K562 (cell line): ENCODE measurements around the gene CBR4. TPM values are rescaled to one million over a fixed set of nuclear protein-coding genes. Genes with fewer than 3 reads are reported as not detected.

Source experiments
- ATAC-seq: fragments of 200-7000 bp; cut with Tn5 transposase; 3 replicates; pipeline ENCODE4 v1.9.1; 2020; ENCODE audit warnings: moderate library complexity
- BruUV-seq: library from RNA; stranded (reverse); fragments of 400-500 nt; replicated peaks from 2 replicates; lab custom pipeline; 2021; lab: Mats Ljungman, UMichigan
- CTCF ChIA-PET: fragments of 300-600 bp; formaldehyde crosslinking; extraction: SDS; loops from one replicate; lab custom pipeline; 2021; ENCODE audit warnings: low intra/inter-chr PET ratio; lab: Yijun Ruan, JAX
- POLR2A ChIA-PET: fragments of 300-600, 350-650 bp; sonication (Branson Sonifier 250); formaldehyde crosslinking; extraction: SDS; loops from one replicate; lab custom pipeline; 2021; ENCODE audit warnings: antibody characterized with exemption, inconsistent platforms; lab: Yijun Ruan, JAX
- DNase-seq, 4 experiments: peaks; one replicate each; pipeline versions ENCODE4 v3.0.0 to v3.0.0-alpha.2; 2011 to 2018; ENCODE audit warnings: low spot score in 3 of 4, mixed read lengths in 3 of 4; ENCODE audit errors: extremely low read depth in 1 of 4
- FAIRE-seq: peaks from 2 replicates; lab custom pipeline; 2011; peaks lifted over from hg19 to GRCh38; lab: Jason Lieb, UNC
- H2AFZ ChIP-seq: 2 replicates; pipeline ENCODE4 v1.6.0; 2011; ENCODE audit warnings: low read depth, low read length, control low read depth, inconsistent platforms
- H3K27ac ChIP-seq: fragments of 200-600 bp; 3 replicates; pipeline ENCODE4 v1.8.0; 2011; ENCODE audit warnings: low read depth, mild to moderate bottlenecking, control low read depth, inconsistent platforms, low read length, moderate library complexity, mixed read lengths; ENCODE audit errors: extremely low read depth
- H3K27me3 ChIP-seq, 2 experiments: fragments of 300-600 bp in 1 of 2; 2 replicates in 1 of 2; 3 replicates in 1 of 2; pipeline versions ENCODE4 v1.6.0 to v1.8.0; 2011; ENCODE audit warnings: inconsistent platforms in 2 of 2, low read length in 2 of 2, mild to moderate bottlenecking in 1 of 2, mixed read lengths in 1 of 2, moderate library complexity in 1 of 2; ENCODE audit not compliant: control insufficient read depth in 2 of 2, insufficient read depth in 2 of 2
- H3K36me3 ChIP-seq: fragments of 300-600 bp; 3 replicates; pipeline ENCODE4 v1.8.0; 2011; ENCODE audit warnings: mild to moderate bottlenecking, low read length, inconsistent platforms; ENCODE audit not compliant: control insufficient read depth, insufficient read depth
- H3K4me1 ChIP-seq, 2 experiments: fragments of 200-600 bp in 1 of 2; replicated peaks in 1 of 2; 2 replicates in 1 of 2; 3 replicates in 1 of 2; pipeline versions ENCODE4 v1.5.1 to v1.8.0; 2011; ENCODE audit warnings: inconsistent platforms in 2 of 2, low read length in 2 of 2, mild to moderate bottlenecking in 1 of 2, mixed read lengths in 1 of 2, moderate library complexity in 1 of 2; ENCODE audit not compliant: control insufficient read depth in 2 of 2, insufficient read depth in 2 of 2
- H3K4me2 ChIP-seq: 2 replicates; pipeline ENCODE4 v1.6.1; 2011; ENCODE audit warnings: low read length, control low read depth, inconsistent platforms, mixed read lengths; ENCODE audit not compliant: insufficient read depth
- H3K4me3 ChIP-seq: fragments of 200-600 bp; sonication (generic), shearing (Covaris generic); 2 replicates; pipeline ENCODE4 v1.5.1; 2016; ENCODE audit warnings: control low read depth, inconsistent platforms
- H3K79me2 ChIP-seq: fragments of 200-600 bp; 3 replicates; pipeline ENCODE4 v1.8.0; 2011; ENCODE audit warnings: low read length, inconsistent platforms; ENCODE audit not compliant: control insufficient read depth, insufficient read depth
- H3K9ac ChIP-seq, 2 experiments: 2 replicates each; pipeline versions ENCODE4 v1.6.0 to v1.6.1; 2011; ENCODE audit warnings: low read depth in 2 of 2, low read length in 2 of 2, control low read depth in 1 of 2, inconsistent platforms in 1 of 2, mild to moderate bottlenecking in 1 of 2, mixed read lengths in 1 of 2; ENCODE audit not compliant: insufficient read depth in 1 of 2
- H3K9me1 ChIP-seq: one replicate; pipeline ENCODE4 v1.6.0; 2011; ENCODE audit warnings: inconsistent platforms, mild to moderate bottlenecking, low read length, moderate library complexity; ENCODE audit not compliant: control insufficient read depth, insufficient read depth
- H3K9me3 ChIP-seq: replicated peaks from 2 replicates; pipeline ENCODE4 v1.5.1; 2011; ENCODE audit warnings: low read depth, low read length, inconsistent platforms; ENCODE audit not compliant: control insufficient read depth, insufficient read depth
- H4K20me1 ChIP-seq: replicated peaks from 2 replicates; pipeline ENCODE4 v1.6.1; 2011; ENCODE audit warnings: low read length, inconsistent platforms, mixed read lengths; ENCODE audit not compliant: control insufficient read depth, insufficient read depth
- BRD4 ChIP-seq: fragments of 200-600 bp; sonication (generic); IDR thresholded peaks from 2 replicates; pipeline ENCODE4 v1.6.1; 2017; ENCODE audit warnings: inconsistent platforms
- HNRNPH1 ChIP-seq: fragments of 200-400 bp; formaldehyde crosslinking; optimal IDR thresholded peaks from 2 replicates; pipeline ENCODE3; 2017; ENCODE audit warnings: low read depth, mild to moderate bottlenecking, low read length, moderate library complexity
- ZNF695 ChIP-seq: fragments of 450-650 bp; formaldehyde crosslinking; IDR thresholded peaks from 2 replicates; pipeline ENCODE4 v1.4.0; 2020; ENCODE audit warnings: mild to moderate bottlenecking, moderate library complexity
- WGBS: fragments of 100-300 bp; shearing (Covaris generic); methylation state at CpG from one replicate; pipeline ENCODE4 v1.1.6; 2016; ENCODE audit warnings: low coverage, mixed read lengths; ENCODE audit not compliant: insufficient coverage; ENCODE audit errors: missing lambda C conversion rate; 5-methylcytosine and 5-hydroxymethylcytosine counted together
- in situ Hi-C: fragments of 300-500 bp; cut with MboI; formaldehyde crosslinking; loops from 4 replicates; pipeline ENCODE4 v1.15.0; 2018; ENCODE audit warnings: inconsistent platforms, mixed read lengths
- intact Hi-C: fragments of 100-400 bp; cut with micrococcal nuclease; formaldehyde crosslinking; loops from 2 replicates; pipeline ENCODE4 v1.14.2; 2022
- polyA plus RNA-seq, 8 experiments: library from polyadenylated mRNA; depleted of rRNA in 4 of 8; stranded (reverse) in 5 of 8; unstranded in 3 of 8; fragments of >200 nt; fragmentation: Nextera tagmentation in 2 of 8; fragmentation: Illumina TruSeq in 1 of 8; extraction: Ambion mirVana in 2 of 8; extraction: Trizol in 1 of 8; gene quantifications; 2 replicates each; pipeline versions ENCODE4 v1.2.1 to v1.2.3, GENCODE V29; 2011 to 2014; ENCODE audit warnings: inconsistent platforms in 1 of 8, missing spikeins in 1 of 8
- total RNA-seq, 7 experiments: library from RNA; depleted of rRNA in 6 of 7; stranded (reverse); fragments of >200 nt in 6 of 7; fragmentation: Illumina TruSeq in 2 of 7; extraction: Trizol in 2 of 7; gene quantifications; 2 replicates each; pipeline versions ENCODE4 v1.2.1 to v1.2.3, GENCODE V29; 2011 to 2021; ENCODE audit warnings: low replicate concordance in 1 of 7
- TF ChIP-seq, protein P1 (sequence below): fragments of 450-650 bp; formaldehyde crosslinking; IDR thresholded peaks from 2 replicates; pipeline ENCODE4 v1.4.0; 2022; ENCODE audit warnings: missing genetic modification characterization

The CBR4 gene
- total and polyA plus RNA-seq, 9 of the 15 experiments (the other 6 are each of a cell fraction or from before 2014, with no cell fraction given), result 12.1 to 26.4 (median 18.6) TPM

DNA sequence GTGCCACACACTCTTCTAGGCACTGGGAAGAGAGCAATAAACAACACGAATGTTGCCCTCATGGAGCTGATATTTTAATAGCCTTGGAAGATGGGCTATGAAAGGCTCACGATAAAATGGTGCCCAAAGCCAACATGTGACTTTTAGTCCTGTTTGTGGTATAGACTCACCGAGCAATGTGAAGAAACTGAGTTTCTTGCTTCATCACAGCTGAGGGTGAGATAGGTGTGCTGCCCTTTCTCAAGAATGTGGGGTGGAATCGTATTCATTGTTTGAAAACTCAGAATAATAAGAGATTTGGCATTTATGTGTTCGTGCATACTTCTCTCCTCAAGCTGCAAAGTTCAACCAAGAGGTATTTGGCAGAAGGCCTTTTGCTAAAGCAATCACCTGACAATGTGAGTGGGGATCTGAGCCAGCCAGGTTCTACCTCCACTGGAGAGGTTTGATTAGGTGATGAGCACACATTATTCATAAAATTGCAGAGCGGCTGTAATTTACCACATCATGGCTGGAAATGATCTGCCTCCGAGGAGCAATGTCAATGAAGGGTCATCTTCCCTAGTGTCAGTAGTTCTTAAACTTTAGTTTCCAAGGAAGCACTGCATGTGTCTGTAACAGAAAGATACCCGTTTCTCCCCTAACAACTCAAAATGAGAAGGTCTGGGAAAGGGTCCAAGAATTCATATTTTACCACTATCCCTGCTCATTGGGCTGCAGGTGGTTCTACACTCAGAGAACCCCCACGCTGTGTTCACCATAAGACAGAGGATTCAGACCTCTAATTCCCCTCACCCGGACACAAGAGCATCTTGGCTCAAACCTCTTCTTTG is 41.9 kb upstream of the CBR4 start:
- no peak overlapping the region for H3K9ac ChIP-seq
- DNase-seq, result no peak
- no peaks in the 10 kb centered on the region for H4K20me1 ChIP-seq
- 1% methylated on average over 10 of the region's 10 CpGs for WGBS
- H3K4me1 ChIP-seq, result no peaks in the 10 kb centered on the region
- no peaks in the 10 kb centered on the region for H3K36me3 ChIP-seq
- H2AFZ ChIP-seq, result no peak overlapping the region
- H3K4me2 ChIP-seq, result no peak overlapping the region
- H3K79me2 ChIP-seq, result no peaks in the 10 kb centered on the region
- no peak for FAIRE-seq
- CTCF ChIA-PET, result no interaction called here
- in situ Hi-C loops (no loop called here), intact Hi-C loops (no loop called here)
- peaks cover 35 to 36% of the 10 kb centered on the region in 2 experiments; a peak in 4 of 5 replicates for H3K27me3 ChIP-seq
- BruUV-seq, result no TSS peak
- POLR2A ChIA-PET, result interaction anchor here (1.0 kb wide), 1 partner anchor 10 kb away, joined by 3 read pairs; no protein-coding TSS in a partner anchor
- no peak for ATAC-seq
- H3K9me3 ChIP-seq, result no peaks in the 10 kb centered on the region
- TF ChIP-seq ZNF695 (CRISPR knock-in tag) (no peak), BRD4 (no peak), HNRNPH1 (no peak)
- TF ChIP-seq, protein P1, sequence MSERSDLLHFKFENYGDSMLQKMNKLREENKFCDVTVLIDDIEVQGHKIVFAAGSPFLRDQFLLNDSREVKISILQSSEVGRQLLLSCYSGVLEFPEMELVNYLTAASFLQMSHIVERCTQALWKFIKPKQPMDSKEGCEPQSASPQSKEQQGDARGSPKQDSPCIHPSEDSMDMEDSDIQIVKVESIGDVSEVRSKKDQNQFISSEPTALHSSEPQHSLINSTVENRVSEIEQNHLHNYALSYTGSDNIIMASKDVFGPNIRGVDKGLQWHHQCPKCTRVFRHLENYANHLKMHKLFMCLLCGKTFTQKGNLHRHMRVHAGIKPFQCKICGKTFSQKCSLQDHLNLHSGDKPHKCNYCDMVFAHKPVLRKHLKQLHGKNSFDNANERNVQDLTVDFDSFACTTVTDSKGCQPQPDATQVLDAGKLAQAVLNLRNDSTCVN (CRISPR knock-in tag), result no peak
- no peaks in the 10 kb centered on the region for H3K9me1 ChIP-seq
- H3K4me3 ChIP-seq, result no peak overlapping the region
- H3K27ac ChIP-seq, result no peak overlapping the region
